ENCODE measurements around the gene SLC49A4.

SLC49A4 gene

GRCh38 chr3:122911901-122912300 lies 117.0 kb downstream of the SLC49A4 start:
- DNase-seq = no peak

GRCh38 chr3:122912772-122913538 lies 118.1 kb downstream of the SLC49A4 start:
- no peak for DNase-seq

GRCh38 chr3:122913539-122914100 lies 118.8 kb downstream of the SLC49A4 start:
- DNase-seq = no peak

- DNase-seq = no peak
Measured at GRCh38 chr3:122915300-122916055, 120.6 kb downstream of the SLC49A4 start.

- DNase-seq = no peak
Measured at GRCh38 chr3:122916084-122916483, 121.2 kb downstream of the SLC49A4 start.

GRCh38 chr3:122916580-122916979 lies 121.7 kb downstream of the SLC49A4 start:
- DNase-seq = no peak

GRCh38 chr3:122917412-122917811 lies 122.5 kb downstream of the SLC49A4 start:
- no peak for DNase-seq

- no peak for DNase-seq
Measured at GRCh38 chr3:122918576-122919290, 123.9 kb downstream of the SLC49A4 start.

GRCh38 chr3:122919291-122919610 lies 124.4 kb downstream of the SLC49A4 start:
- no peak for DNase-seq

GRCh38 chr3:122920986-122921385 lies 126.1 kb downstream of the SLC49A4 start:
- no peak for DNase-seq

GRCh38 chr3:122921791-122922651 lies 127.2 kb downstream of the SLC49A4 start:
- no peak for DNase-seq

GRCh38 chr3:122923611-122924010 lies 128.7 kb downstream of the SLC49A4 start:
- no peak for DNase-seq

- DNase-seq = no peak
Measured at GRCh38 chr3:122924056-122924455, 129.2 kb downstream of the SLC49A4 start.

- no peak for DNase-seq
Measured at GRCh38 chr3:122925756-122926155, 130.9 kb downstream of the SLC49A4 start.

- no peak for DNase-seq
Measured at GRCh38 chr3:122926322-122926721, 131.5 kb downstream of the SLC49A4 start.

GRCh38 chr3:122926811-122927210 lies 131.9 kb downstream of the SLC49A4 start:
- no peak for DNase-seq

GRCh38 chr3:122927726-122928125 lies 132.9 kb downstream of the SLC49A4 start:
- no peak for DNase-seq

- DNase-seq = no peak
Measured at GRCh38 chr3:122928396-122929187, 133.7 kb downstream of the SLC49A4 start.

GRCh38 chr3:122929188-122930062 lies 134.6 kb downstream of the SLC49A4 start:
- no peak for DNase-seq

Measured in activated gamma-delta T cell (primary cell).